Measurements from ENCODE around the gene PCSK4.
"Not testable (repeated sequence)": the region's sequence is repeated elsewhere in the genome, so short reads cannot be mapped to it uniquely, and the experiment has no call there.

Gene PCSK4

DNA sequence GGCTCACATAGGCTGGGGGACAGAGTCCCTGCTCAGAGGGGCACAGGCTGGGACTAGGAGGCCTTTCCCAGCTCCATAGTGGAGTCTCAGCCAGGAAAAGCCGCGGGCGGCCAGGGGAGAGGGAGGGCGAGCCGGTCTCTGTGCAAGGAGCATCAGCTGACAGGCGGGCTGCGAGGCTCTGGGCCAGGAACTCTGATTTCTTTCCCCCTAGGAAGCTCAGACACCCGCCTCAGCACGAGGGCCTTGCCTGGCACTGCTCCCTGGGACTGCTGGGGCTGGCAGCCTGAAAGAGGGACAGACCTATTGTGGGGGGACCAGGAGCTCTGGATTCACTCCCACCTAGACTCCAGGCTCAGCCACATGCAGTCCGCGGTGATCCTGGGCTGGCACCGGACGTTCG lies 31.5 kb upstream of the PCSK4 start:
- DNase-seq, result no peak

- no peak for DNase-seq
Observed at GRCh38 chr19:1520203-1520780, 30.1 kb upstream of the PCSK4 start.

DNA sequence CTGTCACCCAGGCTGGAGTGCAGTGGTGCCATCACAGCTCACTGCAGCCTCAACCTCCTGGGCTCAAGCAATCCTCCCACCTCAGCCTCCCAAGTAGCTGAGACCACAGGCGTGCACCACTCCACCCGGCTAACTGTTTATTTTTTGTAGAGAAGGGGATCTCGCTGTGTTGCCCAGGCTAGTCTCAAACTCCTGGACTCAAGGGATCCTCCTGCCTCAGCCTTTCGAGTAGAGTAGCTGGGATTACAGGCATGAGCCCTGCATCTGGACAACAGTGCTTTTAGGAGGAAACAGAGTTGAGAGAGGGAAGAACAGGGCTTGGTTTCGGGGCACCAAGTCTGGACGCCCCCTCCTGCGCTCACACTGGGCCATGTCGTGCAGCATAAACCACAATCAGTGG lies 29.7 kb upstream of the PCSK4 start:
- DNase-seq, result not testable (repeated sequence)

DNA sequence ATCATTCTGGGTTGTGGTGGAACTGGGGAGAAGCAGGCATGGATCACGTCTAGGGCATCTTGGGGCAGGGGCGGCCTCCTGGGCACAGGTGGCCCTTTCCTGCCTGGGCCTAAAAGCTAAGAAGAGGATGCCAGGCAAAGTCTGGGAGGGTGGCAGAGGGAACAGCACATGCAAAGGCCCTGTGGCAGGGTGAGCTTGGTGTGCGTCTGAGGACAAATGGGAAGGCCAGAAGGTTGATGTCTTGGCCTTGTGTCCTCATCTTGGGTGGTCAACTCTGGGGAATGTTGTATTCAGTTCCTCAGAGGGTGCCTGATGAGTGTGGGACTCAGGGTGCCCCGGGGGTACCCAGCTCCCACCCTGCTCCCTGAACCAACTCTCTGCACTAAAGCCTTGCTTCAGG lies 28.3 kb upstream of the PCSK4 start:
- DNase-seq, result no peak

DNA sequence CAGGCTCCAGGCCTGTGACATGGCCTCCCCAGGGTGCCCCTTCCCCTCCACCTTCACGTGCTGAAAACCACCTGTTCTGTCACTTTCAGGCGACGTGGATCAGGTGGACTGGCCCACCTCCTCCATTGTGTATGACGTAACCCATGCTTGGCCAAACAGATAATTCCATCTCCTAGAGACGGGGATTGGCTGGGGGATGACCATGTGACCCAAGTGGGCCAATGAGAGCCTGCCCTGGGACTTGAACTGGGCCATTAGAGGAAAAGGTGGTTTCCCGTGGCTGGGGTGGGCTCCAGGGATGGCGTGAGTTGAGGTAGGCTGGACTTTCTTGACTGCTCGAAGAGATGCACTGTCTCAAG lies 26.2 kb upstream of the PCSK4 start:
- no peak for DNase-seq

GRCh38 chr19:1514986-1515721 lies 25.0 kb upstream of the PCSK4 start:
- no peak for DNase-seq

DNA sequence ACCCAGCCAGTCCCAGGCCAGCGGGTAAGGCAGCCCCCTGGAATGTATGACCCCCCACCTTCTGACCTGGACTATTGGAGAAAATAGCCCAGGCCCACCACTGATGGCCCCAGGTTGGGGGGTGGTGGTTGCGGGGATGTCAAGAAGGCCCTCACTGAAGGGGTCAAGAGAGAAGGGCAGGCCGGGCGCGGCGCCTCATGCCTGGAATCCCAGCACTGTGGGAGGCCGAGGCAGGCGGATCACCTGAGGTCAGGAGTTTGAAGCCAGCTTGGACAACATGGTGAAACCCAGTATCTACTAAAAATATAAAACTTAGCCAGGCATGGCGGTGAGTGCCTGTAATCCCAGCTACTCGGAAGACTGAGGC lies 24.1 kb upstream of the PCSK4 start:
- DNase-seq, result no peak

GRCh38 chr19:1513499-1514294 lies 23.5 kb upstream of the PCSK4 start:
- peak; percentile 53 for DNase-seq

GRCh38 chr19:1512671-1513498 lies 22.7 kb upstream of the PCSK4 start, which contains the start of gene ADAMTSL5:
Gene ADAMTSL5 (minus strand): TSS chr19:1513019. CDS start chr19:1510943, 2,076 bp downstream.
- DNase-seq, result peak; percentile 25

DNA sequence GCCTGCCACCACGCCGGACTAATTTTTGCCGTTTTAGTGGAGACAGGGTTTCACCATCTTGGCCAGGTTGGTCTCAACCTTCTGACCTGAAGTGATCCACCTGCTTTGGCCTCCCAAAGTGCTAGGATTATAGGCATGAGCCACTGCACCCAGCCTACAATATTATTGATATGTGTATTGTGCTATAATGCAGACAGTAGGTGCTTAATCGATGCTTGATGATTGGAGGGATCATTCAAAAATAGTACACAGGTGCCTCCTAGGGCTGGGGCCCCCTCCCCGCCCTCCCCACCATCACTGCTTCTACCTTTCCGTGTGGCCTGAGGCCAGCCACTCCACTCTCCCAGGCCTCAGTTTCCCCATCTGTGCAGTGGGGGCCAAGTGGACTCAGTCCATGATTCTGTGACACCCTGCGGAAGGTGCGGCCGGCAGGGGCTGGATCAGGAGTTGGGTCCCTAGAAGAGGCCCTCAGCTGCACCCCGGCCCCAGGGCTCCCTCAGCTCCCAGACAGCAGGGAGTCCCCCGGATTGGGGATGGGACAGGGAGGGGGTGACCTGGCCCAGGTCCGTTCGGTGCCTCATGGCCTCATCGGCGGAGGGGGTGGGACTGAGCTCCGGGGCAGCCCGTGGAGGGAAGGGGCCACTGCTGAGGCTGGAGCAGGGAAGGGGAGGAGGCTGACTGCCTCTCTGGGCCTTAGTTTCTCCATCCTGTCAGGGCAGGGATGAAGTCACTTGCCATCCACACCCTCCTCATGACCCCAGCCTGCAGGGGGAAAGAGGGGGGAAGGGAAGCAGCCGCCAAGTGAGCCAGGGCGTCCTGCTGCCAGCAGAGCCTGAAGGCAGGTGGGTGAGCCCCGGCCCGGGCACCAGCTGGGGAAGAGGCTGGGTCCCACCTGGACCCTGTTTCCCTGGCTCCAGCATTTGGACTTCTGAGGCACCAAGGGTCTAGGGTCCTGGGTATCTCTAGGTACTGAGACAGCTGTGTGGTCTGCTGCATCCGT lies 21.5 kb upstream of the PCSK4 start:
- DNase-seq, result no peak

DNA sequence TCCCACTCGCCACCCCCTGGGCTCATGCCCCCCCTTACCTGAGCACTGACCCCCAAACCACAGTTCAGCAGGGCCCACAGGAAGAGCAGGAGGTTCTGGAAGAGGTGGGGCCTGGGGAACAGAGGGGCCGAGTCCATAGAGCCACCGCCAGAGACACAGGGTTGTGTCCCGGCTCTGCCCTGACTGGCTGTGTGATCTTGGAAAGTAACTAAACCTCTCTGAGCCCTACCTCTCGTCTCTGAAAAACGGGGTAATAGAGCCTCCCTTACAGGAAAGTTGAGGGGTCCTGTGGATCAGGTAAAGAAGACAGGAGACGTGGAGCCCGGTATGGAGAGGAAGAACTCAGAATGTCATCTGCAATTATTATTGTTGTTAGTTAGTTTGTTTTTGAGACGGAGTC lies 20.7 kb upstream of the PCSK4 start:
- DNase-seq, result no peak

- DNase-seq, result no peak
Observed at GRCh38 chr19:1510442-1510806, 20.3 kb upstream of the PCSK4 start.

- DNase-seq, result no peak
Observed at GRCh38 chr19:1509602-1510441, 19.7 kb upstream of the PCSK4 start.

- no peak for DNase-seq
Observed at GRCh38 chr19:1508507-1508856, 18.3 kb upstream of the PCSK4 start.

DNA sequence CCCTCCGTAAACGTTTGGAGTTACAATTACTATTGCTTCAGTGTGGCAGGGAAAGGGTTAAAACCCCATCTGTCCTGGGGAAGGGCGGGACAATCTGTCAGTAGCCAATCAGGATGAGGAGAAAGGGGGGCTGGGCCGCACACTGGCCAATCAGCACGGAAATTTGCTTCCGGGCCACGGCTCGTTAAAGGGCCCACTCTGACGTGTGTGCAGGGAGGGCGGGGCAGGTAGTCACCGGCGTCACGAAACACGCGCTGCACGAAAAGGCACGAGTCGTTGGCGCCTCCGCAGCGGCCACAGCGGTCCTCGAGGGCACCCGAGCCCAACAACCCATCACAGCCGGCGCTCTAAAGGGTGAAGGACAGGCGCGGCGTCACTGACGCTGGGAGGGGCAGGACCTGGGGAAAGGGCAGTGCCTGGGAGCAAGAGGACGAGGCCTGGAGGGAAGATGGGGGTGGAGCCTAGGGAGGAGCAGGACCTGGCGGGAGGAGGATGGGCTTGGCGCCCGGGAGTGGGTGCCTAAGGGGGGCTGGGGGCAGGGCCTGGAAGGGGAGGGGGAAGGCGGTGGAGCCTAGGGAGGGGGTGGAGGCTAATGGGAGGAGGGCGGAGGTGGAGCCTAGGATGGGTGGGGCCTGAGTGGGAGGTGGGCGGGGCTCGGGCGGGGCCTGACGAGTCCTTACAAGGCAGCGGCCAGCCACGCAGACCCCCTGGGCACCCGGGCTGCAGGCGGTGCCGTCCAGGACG lies 17.8 kb upstream of the PCSK4 start:
- peak; percentile 86 for DNase-seq

GRCh38 chr19:1507192-1507660 lies 17.1 kb upstream of the PCSK4 start:
- DNase-seq, result no peak

DNA sequence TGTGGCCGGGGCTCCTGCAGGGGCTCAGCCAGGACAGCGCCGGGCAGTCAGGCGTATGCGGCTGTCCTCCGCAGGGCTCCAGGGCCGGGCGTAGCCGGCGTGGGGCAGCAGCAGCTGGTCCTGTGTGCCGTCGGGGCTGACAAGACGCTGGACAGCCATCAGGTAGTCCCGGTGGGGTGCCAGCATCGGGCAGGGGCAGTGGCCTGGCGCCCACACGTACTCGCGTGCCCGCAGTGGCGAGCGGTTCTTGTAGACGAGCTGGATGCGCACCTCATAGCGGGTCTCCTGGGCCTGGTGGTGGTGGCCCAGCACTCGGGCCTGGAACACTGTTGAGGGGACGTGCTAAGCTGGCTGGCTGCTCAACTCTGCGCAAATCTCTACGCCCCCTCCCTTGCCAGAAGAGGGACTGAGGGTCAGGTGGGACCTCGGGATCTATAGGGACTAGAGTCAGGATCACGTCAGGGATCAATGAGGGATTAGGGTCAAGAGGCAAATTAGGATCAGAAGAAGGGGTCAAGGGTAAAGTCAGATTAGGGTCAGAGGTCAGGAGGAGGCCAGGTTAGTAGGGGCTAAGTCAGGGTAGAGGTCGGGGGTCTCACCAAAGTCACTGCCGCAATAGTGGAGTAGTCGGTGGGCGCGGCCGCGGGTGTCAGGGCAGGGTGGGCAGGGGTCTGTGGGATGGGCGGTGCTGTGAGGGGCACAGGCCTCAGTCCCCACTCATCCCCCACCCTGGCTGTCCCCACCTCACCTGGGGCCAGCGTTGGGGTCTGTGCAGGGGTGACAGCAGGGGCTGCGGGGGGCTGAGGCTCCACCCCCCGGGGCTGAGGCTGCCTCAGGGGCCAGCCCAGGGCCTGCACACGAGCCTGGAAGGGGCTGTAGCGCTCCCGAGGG lies 16.1 kb upstream of the PCSK4 start:
- DNase-seq, result no peak

DNA sequence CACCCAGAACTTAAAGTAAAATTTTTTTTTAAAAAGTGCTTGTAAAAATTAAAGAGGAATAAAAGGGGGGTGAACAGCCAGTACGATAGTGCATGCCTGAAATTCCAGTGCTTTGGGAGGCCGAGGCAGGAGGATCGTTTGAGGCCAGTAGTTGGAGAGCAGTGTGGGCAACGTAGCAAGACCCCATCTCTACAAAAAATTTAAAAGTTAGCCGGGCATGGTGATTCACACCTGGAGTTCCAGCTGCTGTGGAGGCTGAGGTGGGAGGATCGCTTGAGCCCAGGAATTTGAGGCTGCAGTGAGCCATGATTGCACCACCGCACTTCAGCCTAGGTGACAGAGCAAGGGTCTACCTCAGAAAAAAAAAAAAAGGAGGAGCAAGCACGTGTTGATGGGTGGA lies 14.9 kb upstream of the PCSK4 start:
- no peak for DNase-seq

Data from effector CD8-positive, alpha-beta T cell (primary cell).